B cell (primary cell): ENCODE results near the gene NTRK2. TPM values are rescaled to one million over a fixed set of nuclear protein-coding genes. Genes with fewer than 3 reads are reported as not detected.

Source experiments
- ATAC-seq: fragments of 200-7000 bp; cut with Tn5 transposase; one replicate; pipeline ENCODE4 v1.10.0; 2021; ENCODE audit warnings: low read depth, mild to moderate bottlenecking, moderate number of reproducible peaks, moderate library complexity
- CTCF ChIA-PET: fragments of 350-600 bp; sonication (Branson Sonifier 250); formaldehyde crosslinking; loops from one replicate; lab custom pipeline; 2021; ENCODE audit warnings: antibody characterized with exemption, inconsistent platforms; lab: Charles Lee
- POLR2A ChIA-PET: fragments of 350-600 bp; sonication (Branson Sonifier 250); formaldehyde crosslinking; loops from one replicate; lab custom pipeline; 2021; ENCODE audit warnings: antibody characterized with exemption; lab: Charles Lee
- DNase-seq: peaks from one replicate; pipeline ENCODE4 v3.0.0; 2013
- H2AFZ ChIP-seq: 2 replicates; pipeline ENCODE4 v1.6.1; 2012; ENCODE audit warnings: mild to moderate bottlenecking, low read depth, low read length; ENCODE audit not compliant: insufficient read depth, poor library complexity, severe bottlenecking
- H3K27ac ChIP-seq, 2 donors: 1 replicate in 1 of 2; 2 replicates in 1 of 2; pipeline ENCODE4 v1.5.1; 2012 to 2013; ENCODE audit warnings: low read length in 2 of 2, mild to moderate bottlenecking in 2 of 2, moderate library complexity in 1 of 2
- H3K27me3 ChIP-seq, 4 experiments: fragments of 200-600 bp in 1 of 4; sonication (generic) in 1 of 4; replicated peaks in 1 of 4; 1 replicate in 2 of 4; 2 replicates in 2 of 4; pipeline versions ENCODE4 v1.6.1 to v1.7.0; 2013 to 2016; ENCODE audit warnings: low read length in 3 of 4, mild to moderate bottlenecking in 2 of 4, mixed read lengths in 1 of 4, moderate library complexity in 1 of 4; ENCODE audit not compliant: insufficient read depth in 4 of 4, control insufficient read depth in 3 of 4; ENCODE audit errors: control extremely low read depth in 1 of 4
- H3K36me3 ChIP-seq, 2 experiments: replicated peaks in 1 of 2; 1 replicate in 1 of 2; 2 replicates in 1 of 2; pipeline versions ENCODE4 v1.6.1 to v1.7.1; 2013; ENCODE audit warnings: low read length in 1 of 2; ENCODE audit not compliant: insufficient read depth in 2 of 2, control insufficient read depth in 1 of 2; ENCODE audit errors: control extremely low read depth in 1 of 2, extremely low read depth in 1 of 2
- H3K4me1 ChIP-seq, 2 donors: fragments of 200-600 bp in 1 of 2; sonication (generic) in 1 of 2; 1 replicate in 1 of 2; 2 replicates in 1 of 2; pipeline versions ENCODE4 v1.5.1 to v1.6.1; 2013 to 2017; ENCODE audit warnings: low read length in 2 of 2; ENCODE audit not compliant: control insufficient read depth in 2 of 2, insufficient read depth in 2 of 2
- H3K4me2 ChIP-seq: replicated peaks from 2 replicates; pipeline ENCODE3; 2012; ENCODE audit warnings: mild to moderate bottlenecking, low read depth, low read length; ENCODE audit not compliant: poor library complexity, severe bottlenecking
- H3K4me3 ChIP-seq, 5 experiments: fragments of 200-600 bp in 1 of 5; sonication (generic) in 1 of 5; 1 replicate in 3 of 5; 2 replicates in 2 of 5; pipeline versions ENCODE4 v1.5.1 to v1.7.0; 2011 to 2016; ENCODE audit warnings: low read length in 4 of 5, mild to moderate bottlenecking in 4 of 5, low read depth in 2 of 5, control low read depth in 1 of 5, moderate library complexity in 1 of 5; ENCODE audit not compliant: insufficient read depth in 1 of 5; ENCODE audit errors: control extremely low read depth in 1 of 5, extremely low read depth in 1 of 5
- H3K79me2 ChIP-seq: fragments of 200-600 bp; sonication (generic); one replicate; pipeline ENCODE4 v1.6.0; 2016; ENCODE audit warnings: low read length; ENCODE audit not compliant: control insufficient read depth, insufficient read depth
- H3K9ac ChIP-seq: fragments of 200-600 bp; sonication (generic); 2 replicates; pipeline ENCODE4 v1.6.1; 2017; ENCODE audit warnings: mild to moderate bottlenecking, low read length, moderate library complexity
- H3K9me3 ChIP-seq, 3 donors: one replicate each; pipeline versions ENCODE4 v1.6.1 to v1.7.1; 2013; ENCODE audit warnings: low read length in 2 of 3; ENCODE audit not compliant: control insufficient read depth in 2 of 3, insufficient read depth in 1 of 3; ENCODE audit errors: control extremely low read depth in 1 of 3
- H4K20me1 ChIP-seq: 2 replicates; pipeline ENCODE4 v1.6.0; 2012; ENCODE audit warnings: mild to moderate bottlenecking, low read length; ENCODE audit not compliant: insufficient read depth, control insufficient read depth, poor library complexity, severe bottlenecking
- H3K27ac Mint-ChIP-seq: one replicate; pipeline ENCODE4 v1.8.0; 2021; ENCODE audit warnings: mixed read lengths
- H3K27me3 Mint-ChIP-seq: one replicate; pipeline ENCODE4 v1.8.0; 2021; ENCODE audit warnings: mixed read lengths
- H3K4me1 Mint-ChIP-seq: one replicate; pipeline ENCODE4 v1.8.0; 2021; ENCODE audit warnings: mixed read lengths
- H3K4me3 Mint-ChIP-seq: one replicate; pipeline ENCODE4 v1.8.0; 2021; ENCODE audit warnings: mixed read lengths
- H3K9me3 Mint-ChIP-seq: one replicate; pipeline ENCODE4 v1.8.0; 2022; ENCODE audit warnings: mixed read lengths; ENCODE audit not compliant: insufficient read depth
- CTCF ChIP-seq: fragments of 200-600 bp; IDR thresholded peaks from one replicate; pipeline ENCODE4 v1.8.0; 2022; ENCODE audit warnings: antibody characterized with exemption, mild to moderate bottlenecking
- EZH2 ChIP-seq: IDR thresholded peaks from 2 replicates; pipeline ENCODE4 v1.6.1; 2012; ENCODE audit warnings: borderline replicate concordance, low read depth, mild to moderate bottlenecking, moderate library complexity, low read length; ENCODE audit not compliant: insufficient read depth, poor library complexity, severe bottlenecking
- WGBS: methylation state at CpG from one replicate; pipeline ENCODE4 v1.1.5; 2013; ENCODE audit warnings: missing lambda C conversion rate; ENCODE audit not compliant: insufficient coverage; 5-methylcytosine and 5-hydroxymethylcytosine counted together
- intact Hi-C: fragments of 100-400 bp; cut with micrococcal nuclease; formaldehyde crosslinking; loops from one replicate; pipeline ENCODE4 v1.10.0; 2022
- polyA minus RNA-seq: library from RNA; depleted of rRNA, polyadenylated mRNA; stranded (reverse); fragments of >200 nt; gene quantifications from 2 replicates; pipeline ENCODE4 v1.2.3, GENCODE V29; 2012
- polyA plus RNA-seq: library from polyadenylated mRNA; depleted of rRNA; stranded (reverse); fragments of >200 nt; gene quantifications from 2 replicates; pipeline ENCODE4 v1.2.3, GENCODE V29; 2012
- total RNA-seq, 2 donors: library from RNA; stranded (reverse); fragments of 120-200 nt in 1 of 2; gene quantifications; 1 replicate in 1 of 2; 2 replicates in 1 of 2; pipeline versions ENCODE4 v1.2.3 to v1.2.4, GENCODE V29; 2013 to 2022

NTRK2 gene
- total RNA-seq (0.10 TPM in 1 of 2 replicates, not detected in the other), polyA plus RNA-seq (0.03 TPM in 1 of 2 replicates, not detected in the other), polyA minus RNA-seq (not detected in 2 replicates)
- total RNA-seq (2013), result 0.49 TPM

DNA sequence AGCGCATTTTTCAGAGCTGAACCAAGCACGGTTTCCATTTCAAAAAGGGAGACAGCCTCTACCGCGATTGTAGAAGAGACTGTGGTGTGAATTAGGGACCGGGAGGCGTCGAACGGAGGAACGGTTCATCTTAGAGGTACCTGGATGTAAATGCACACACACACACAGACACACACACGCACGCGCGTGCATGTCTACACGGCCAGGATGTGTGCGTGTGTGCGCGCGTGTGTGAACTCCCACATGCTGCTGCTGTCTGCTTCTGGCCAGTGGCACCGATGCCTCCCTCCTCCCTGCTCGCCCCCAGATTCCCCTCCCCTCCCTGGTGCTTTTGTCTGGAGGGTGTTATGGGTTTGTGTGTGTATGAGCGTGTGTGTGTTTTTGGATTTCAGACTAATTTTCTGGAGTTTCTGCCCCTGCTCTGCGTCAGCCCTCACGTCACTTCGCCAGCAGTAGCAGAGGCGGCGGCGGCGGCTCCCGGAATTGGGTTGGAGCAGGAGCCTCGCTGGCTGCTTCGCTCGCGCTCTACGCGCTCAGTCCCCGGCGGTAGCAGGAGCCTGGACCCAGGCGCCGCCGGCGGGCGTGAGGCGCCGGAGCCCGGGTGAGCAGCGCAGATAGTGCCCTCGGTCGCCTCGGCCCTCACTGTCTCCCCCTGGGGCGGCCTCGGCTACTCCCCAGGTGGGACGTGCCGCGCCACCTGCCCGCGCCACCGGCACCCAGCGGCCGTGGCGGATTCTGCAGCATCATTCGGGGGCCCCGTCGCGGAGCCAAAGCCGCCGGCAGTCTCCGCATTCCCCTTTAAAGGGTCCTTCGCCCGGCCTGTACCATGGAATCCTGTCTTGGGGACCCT, at the start of gene NTRK2:
Gene NTRK2 (plus strand): TSS at position 442 of the 850 bp plus-strand sequence. CDS start 1,020 bp downstream, outside the sequence.
- Histone ChIP-seq H3K36me3 (no peaks in the 10 kb centered on the region), H3K4me2 (peak within 1 kb of the TSS; percentile 58), H2AFZ (peak within 1 kb of the TSS; percentile 46), H4K20me1 (no peaks in the 10 kb centered on the region), H3K9ac (no peak within 1 kb of the TSS), H3K4me3 (peak within 1 kb of the TSS in 2 of 5 experiments; percentile 9 to 36), H3K27ac (no peak within 1 kb of the TSS), H3K79me2 (no peaks in the 10 kb centered on the region), H3K27me3 (peaks cover 0 to 33% (median 18%) of the 10 kb centered on the region in 4 experiments), H3K9me3 (peaks cover 0 to 3% (median 0%) of the 10 kb centered on the region in 3 donors), H3K4me1 (peaks cover 15 to 21% of the 10 kb centered on the region in 2 donors)
- peak within 1 kb of the TSS; percentile 69 for H3K4me3 Mint-ChIP-seq
- CTCF ChIA-PET, result no interaction called here
- peaks cover 20% of the 10 kb centered on the region for H3K4me1 Mint-ChIP-seq
- TF ChIP-seq EZH2 (no peak), CTCF (no peak)
- intact Hi-C loops, result no loop called here
- POLR2A ChIA-PET, result no interaction called here
- ATAC-seq (no peak), DNase-seq (peak; percentile 11)
- peaks cover 60% of the 10 kb centered on the region for H3K27me3 Mint-ChIP-seq
- 3% methylated on average over 55 of the region's 69 CpGs for WGBS
- H3K27ac Mint-ChIP-seq, result no peak within 1 kb of the TSS
- no peaks in the 10 kb centered on the region for H3K9me3 Mint-ChIP-seq

- TF ChIP-seq CTCF (no peak), EZH2 (no peak)
- H3K9me3 Mint-ChIP-seq, result no peaks in the 10 kb centered on the region
- H3K4me1 Mint-ChIP-seq, result no peaks in the 10 kb centered on the region
- 80% methylated on average over 1 of the region's 2 CpGs for WGBS
- Histone ChIP-seq H3K4me2 (no peak overlapping the region), H3K9me3 (no peaks in the 10 kb centered on the region), H3K27ac (no peak overlapping the region), H2AFZ (no peak overlapping the region), H3K4me1 (no peaks in the 10 kb centered on the region), H3K4me3 (no peak overlapping the region), H3K36me3 (no peaks in the 10 kb centered on the region), H3K9ac (no peak overlapping the region), H3K79me2 (no peaks in the 10 kb centered on the region), H4K20me1 (no peaks in the 10 kb centered on the region), H3K27me3 (no peaks in the 10 kb centered on the region)
- intact Hi-C loops, result no loop called here
- ATAC-seq (no peak), DNase-seq (no peak)
- POLR2A ChIA-PET, result no interaction called here
- no peak overlapping the region for H3K4me3 Mint-ChIP-seq
- no peak overlapping the region for H3K27ac Mint-ChIP-seq
- peaks cover 4% of the 10 kb centered on the region for H3K27me3 Mint-ChIP-seq
- CTCF ChIA-PET, result no interaction called here
Observed at GRCh38 chr9:84620338-84620737, 49.2 kb upstream of the NTRK2 start.
